WERI-Rb-1 (cell line): ENCODE data around the gene SCAI.
"Not testable (repeated sequence)": the region's sequence is repeated elsewhere in the genome, so short reads cannot be mapped to it uniquely, and the experiment has no call there.

Experiments used
- DNase-seq: peaks from one replicate; pipeline ENCODE4 v3.0.0-alpha.2; 2020
- H3K27ac ChIP-seq: fragments of 250-450 bp; sonication (Bioruptor Pico); 2 replicates; pipeline ENCODE4 v1.5.1; 2020; ENCODE audit warnings: mild to moderate bottlenecking, moderate library complexity
- H3K27me3 ChIP-seq: fragments of 250-450 bp; sonication (Bioruptor Pico); 2 replicates; pipeline ENCODE4 v1.5.1; 2021; ENCODE audit warnings: mild to moderate bottlenecking, low read depth, moderate library complexity; ENCODE audit not compliant: insufficient read depth, severe bottlenecking
- H3K36me3 ChIP-seq: fragments of 250-450 bp; sonication (Bioruptor Pico); 2 replicates; pipeline ENCODE4 v1.5.1; 2020; ENCODE audit warnings: mild to moderate bottlenecking, moderate library complexity
- H3K4me3 ChIP-seq: 2 replicates; pipeline ENCODE4 v1.5.1; 2011; ENCODE audit warnings: low read depth, mild to moderate bottlenecking, control low read depth, low read length
- H3K9me3 ChIP-seq: fragments of 250-450 bp; sonication (Bioruptor Pico); 2 replicates; pipeline ENCODE4 v1.5.1; 2021; ENCODE audit warnings: mild to moderate bottlenecking, moderate library complexity; ENCODE audit not compliant: severe bottlenecking
- CTCF ChIP-seq: IDR thresholded peaks from 2 replicates; pipeline ENCODE4 v1.5.1; 2011; ENCODE audit warnings: low read depth, mild to moderate bottlenecking, control low read depth, inconsistent platforms, low read length

The SCAI gene

GRCh38 chr9:124972241-124972770 is 171.0 kb downstream of the SCAI start:
- no peak overlapping the region for H3K4me3 ChIP-seq
- peaks cover 46% of the 10 kb centered on the region for H3K36me3 ChIP-seq

GRCh38 chr9:124969401-124969800 is 173.9 kb downstream of the SCAI start:
- Histone ChIP-seq H3K36me3 (peaks cover 34% of the 10 kb centered on the region), H3K27me3 (no peaks in the 10 kb centered on the region), H3K4me3 (no peak overlapping the region), H3K9me3 (no peaks in the 10 kb centered on the region), H3K27ac (no peak overlapping the region)
- TF ChIP-seq CTCF = no peak
- DNase-seq = no peak

More at GRCh38 chr9:124972241-124972770, 171.0 kb downstream of the SCAI start:
- no peak for DNase-seq
- TF ChIP-seq CTCF = no peak
- no peaks in the 10 kb centered on the region for H3K27me3 ChIP-seq
- H3K9me3 ChIP-seq = no peaks in the 10 kb centered on the region
- H3K27ac ChIP-seq = no peak overlapping the region

- Histone ChIP-seq H3K4me3 (no peak overlapping the region), H3K36me3 (peaks cover 30% of the 10 kb centered on the region), H3K27me3 (no peaks in the 10 kb centered on the region), H3K27ac (no peak overlapping the region), H3K9me3 (no peaks in the 10 kb centered on the region)
- no peak for DNase-seq
- TF ChIP-seq CTCF = no peak
Observed at GRCh38 chr9:124968238-124968637, 175.1 kb downstream of the SCAI start.

GRCh38 chr9:124965775-124966568 is 177.4 kb downstream of the SCAI start:
- DNase-seq, H3K9me3 ChIP-seq, H3K27me3 ChIP-seq, H3K27ac ChIP-seq, H3K4me3 ChIP-seq: not testable (repeated sequence)
- peaks cover 16% of the 10 kb centered on the region for H3K36me3 ChIP-seq

- DNase-seq = no peak
Observed at GRCh38 chr9:124964604-124965003, 178.7 kb downstream of the SCAI start.

More at GRCh38 chr9:124964604-124965003, 178.7 kb downstream of the SCAI start:
- no peak for TF ChIP-seq CTCF
- H3K4me3 ChIP-seq = no peak overlapping the region
- H3K36me3 ChIP-seq = peaks cover 4% of the 10 kb centered on the region; the same call in 1 of the 2 replicates
- no peaks in the 10 kb centered on the region for H3K9me3 ChIP-seq
- peak overlapping the region; percentile 52 for H3K27ac ChIP-seq
- no peaks in the 10 kb centered on the region for H3K27me3 ChIP-seq
